Astrocyte of the cerebellum (primary cell): ENCODE measurements around the gene ZNF664.

ENCODE experiments used
- DNase-seq: peaks from one replicate; pipeline ENCODE4 v3.0.0-alpha.2; 2011; ENCODE audit warnings: low read depth
- H3K4me3 ChIP-seq: 2 replicates; pipeline ENCODE4 v1.5.1; 2011; ENCODE audit warnings: mild to moderate bottlenecking, low read depth, low read length, moderate library complexity
- CTCF ChIP-seq: IDR thresholded peaks from 2 replicates; pipeline ENCODE4 v1.5.1; 2012; ENCODE audit warnings: low read length, low read depth, moderate library complexity, mild to moderate bottlenecking; ENCODE audit errors: missing control alignments
- in situ Hi-C: cut with HindIII; loops from 2 replicates; pipeline ENCODE4 v1.10.0; 2017; ENCODE audit warnings: low sequenced_read_pairs

Gene ZNF664

DNA sequence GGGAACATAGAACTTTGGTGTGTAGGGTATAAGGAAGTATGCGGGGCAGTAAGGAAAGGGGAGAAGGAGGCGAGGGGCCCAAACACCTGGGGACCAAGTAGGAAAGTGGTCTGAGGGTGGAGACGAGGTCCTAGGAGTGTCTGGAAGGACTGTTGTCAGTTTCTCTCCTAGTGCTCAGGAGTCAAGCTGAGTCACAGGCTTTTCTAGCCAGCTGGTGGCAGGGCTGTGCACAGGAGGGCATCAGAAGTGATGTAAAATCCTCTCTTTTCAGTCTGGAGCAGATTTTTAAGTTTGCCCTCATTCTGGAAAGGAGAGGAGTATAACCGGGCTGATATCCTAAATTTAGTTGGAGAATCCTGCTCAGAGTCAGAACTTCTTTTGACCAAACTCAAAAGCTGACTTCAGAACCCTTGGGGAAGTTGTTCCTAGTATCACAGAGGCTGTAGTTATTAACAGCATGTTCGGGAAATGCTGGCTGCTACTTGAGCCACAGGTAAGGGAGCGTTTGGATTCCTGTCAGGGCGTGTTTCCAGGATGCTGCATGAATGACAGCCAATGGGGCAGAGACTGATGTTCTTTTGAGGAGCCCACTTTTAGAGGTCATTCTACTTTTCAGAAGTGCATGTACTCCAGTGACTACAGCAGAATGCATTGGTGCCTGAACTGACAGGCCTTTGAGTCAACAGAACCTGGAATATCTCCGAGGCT lies 19.3 kb downstream of the ZNF664 start:
- no peak for DNase-seq
- in situ Hi-C loops = loop anchor here (25.0 kb wide), 1 partner anchor 330 kb away; the partner anchor contains the start of gene TCTN2
- H3K4me3 ChIP-seq = no peak overlapping the region
- no peak for TF ChIP-seq CTCF

DNA sequence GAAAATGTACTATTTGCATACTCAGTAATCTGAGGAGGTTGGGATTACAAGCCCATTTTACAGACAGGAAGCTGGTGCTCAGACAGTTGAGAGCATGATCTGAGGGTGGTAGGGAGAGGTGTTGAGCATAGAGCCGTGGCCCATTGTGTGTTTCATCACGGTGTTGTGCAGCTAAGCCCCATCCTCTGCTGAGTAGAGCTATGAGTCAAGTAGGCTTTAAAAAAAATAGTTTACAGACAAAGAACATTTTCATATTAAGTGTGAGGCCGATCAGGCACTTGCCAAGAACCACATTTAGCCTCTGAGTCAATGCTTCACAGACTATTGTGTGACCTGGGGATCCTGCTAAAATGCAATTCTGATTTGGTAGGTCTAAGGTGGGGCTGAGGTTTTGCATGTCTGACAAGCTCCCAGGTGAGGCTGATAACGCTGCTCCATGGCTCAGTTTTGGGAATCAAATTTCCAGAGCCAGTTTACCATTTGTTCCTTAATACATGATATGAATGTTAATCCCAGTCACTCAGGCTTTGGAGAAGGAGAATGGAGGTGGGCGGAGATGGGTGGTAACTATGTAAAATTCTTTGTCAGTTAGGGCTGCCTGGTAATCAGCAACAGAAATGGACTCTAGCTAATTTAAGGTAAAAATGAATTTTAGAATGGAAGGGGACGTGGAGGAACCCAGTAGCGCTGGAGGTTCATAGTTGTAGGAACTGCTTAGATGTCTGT lies 22.2 kb downstream of the ZNF664 start:
- DNase-seq = peak; percentile 55
- in situ Hi-C loops = loop anchor here (25.0 kb wide), 1 partner anchor 333 kb away; the partner anchor contains the start of gene TCTN2
- no peak for TF ChIP-seq CTCF
- no peak overlapping the region for H3K4me3 ChIP-seq

- no peak for DNase-seq
- no peak for TF ChIP-seq CTCF
- in situ Hi-C loops = loop anchor here (25.0 kb wide), 1 partner anchor 334 kb away; the partner anchor contains the start of gene TCTN2
- H3K4me3 ChIP-seq = no peak overlapping the region
These were observed 23.6 kb downstream of the ZNF664 start for GRCh38 chr12:123996581-123996980.

GRCh38 chr12:123997033-123997822 lies 24.2 kb downstream of the ZNF664 start:
- DNase-seq = no peak
- no peak for TF ChIP-seq CTCF
- in situ Hi-C loops = loop anchor here (25.0 kb wide), 1 partner anchor 335 kb away; the partner anchor contains the start of gene TCTN2
- no peak overlapping the region for H3K4me3 ChIP-seq

- no peak for TF ChIP-seq CTCF
- H3K4me3 ChIP-seq = no peak overlapping the region
- in situ Hi-C loops = loop anchor here (25.0 kb wide), 1 partner anchor 336 kb away; the partner anchor contains the start of gene TCTN2
- DNase-seq = no peak
These were observed 24.9 kb downstream of the ZNF664 start for GRCh38 chr12:123997908-123998307.

DNA sequence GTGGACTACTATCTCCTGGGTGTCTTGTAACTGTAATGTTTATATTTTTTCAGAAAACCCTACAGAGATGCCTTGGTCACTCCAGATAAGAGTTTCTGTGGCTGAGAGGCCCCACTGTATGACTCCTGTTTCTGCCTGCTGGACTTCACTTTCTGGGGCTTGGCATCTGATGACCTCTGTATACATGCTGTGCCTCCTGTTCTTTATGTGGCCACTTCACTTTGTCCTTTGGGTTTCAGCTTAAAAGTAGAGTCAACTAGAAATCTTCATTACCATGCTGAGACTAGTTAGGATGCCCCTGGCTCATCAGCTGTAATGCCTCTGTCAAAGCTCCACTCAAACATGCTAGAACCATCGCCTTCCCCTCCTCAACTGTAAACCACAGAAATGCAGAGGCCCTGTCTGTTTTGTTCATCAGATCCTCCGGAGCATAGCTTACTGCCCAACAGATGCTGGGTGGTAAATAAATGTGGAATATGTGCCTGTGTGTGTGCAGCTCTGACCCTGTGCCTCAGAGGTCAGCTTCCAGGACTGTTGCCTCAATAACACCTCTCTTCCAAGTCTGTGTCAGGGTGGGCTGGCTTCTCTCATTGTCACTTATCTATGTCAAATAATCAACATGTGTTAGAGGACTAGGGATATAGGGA lies 25.5 kb downstream of the ZNF664 start:
- TF ChIP-seq CTCF = no peak
- no peak for DNase-seq
- no peak overlapping the region for H3K4me3 ChIP-seq
- in situ Hi-C loops = loop anchor here (25.0 kb wide), 1 partner anchor 336 kb away; the partner anchor contains the start of gene TCTN2
